ENCODE measurements around the gene CNNM4. TPM values are rescaled to one million over a fixed set of nuclear protein-coding genes. Genes with fewer than 3 reads are reported as not detected.

The CNNM4 gene
- total RNA-seq, 2 donors from 2014 or later: 98.5 to 142 TPM

DNA sequence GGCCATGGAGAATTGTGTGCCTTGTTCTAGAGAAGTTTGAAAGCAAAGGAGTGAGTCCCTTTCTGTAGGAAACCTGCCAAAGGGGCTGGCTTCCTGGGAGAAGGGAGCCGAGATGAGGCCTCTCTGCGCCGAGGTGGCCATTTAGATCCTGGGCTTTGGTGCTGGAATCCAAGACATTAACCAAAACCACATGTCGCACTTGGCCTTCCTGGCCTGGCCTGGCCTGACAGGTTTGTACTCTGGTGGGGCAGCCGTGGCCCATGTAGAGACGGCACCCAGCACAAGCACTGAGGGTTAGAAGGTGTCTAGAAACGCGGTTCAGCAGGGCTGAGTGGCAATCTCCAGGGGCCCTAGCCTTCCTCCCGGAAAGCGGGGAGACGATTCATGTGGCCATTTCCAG lies 62.5 kb downstream of the CNNM4 start:
- intact Hi-C loops (cut with DNase I, micrococcal nuclease): no loop called here

DNA sequence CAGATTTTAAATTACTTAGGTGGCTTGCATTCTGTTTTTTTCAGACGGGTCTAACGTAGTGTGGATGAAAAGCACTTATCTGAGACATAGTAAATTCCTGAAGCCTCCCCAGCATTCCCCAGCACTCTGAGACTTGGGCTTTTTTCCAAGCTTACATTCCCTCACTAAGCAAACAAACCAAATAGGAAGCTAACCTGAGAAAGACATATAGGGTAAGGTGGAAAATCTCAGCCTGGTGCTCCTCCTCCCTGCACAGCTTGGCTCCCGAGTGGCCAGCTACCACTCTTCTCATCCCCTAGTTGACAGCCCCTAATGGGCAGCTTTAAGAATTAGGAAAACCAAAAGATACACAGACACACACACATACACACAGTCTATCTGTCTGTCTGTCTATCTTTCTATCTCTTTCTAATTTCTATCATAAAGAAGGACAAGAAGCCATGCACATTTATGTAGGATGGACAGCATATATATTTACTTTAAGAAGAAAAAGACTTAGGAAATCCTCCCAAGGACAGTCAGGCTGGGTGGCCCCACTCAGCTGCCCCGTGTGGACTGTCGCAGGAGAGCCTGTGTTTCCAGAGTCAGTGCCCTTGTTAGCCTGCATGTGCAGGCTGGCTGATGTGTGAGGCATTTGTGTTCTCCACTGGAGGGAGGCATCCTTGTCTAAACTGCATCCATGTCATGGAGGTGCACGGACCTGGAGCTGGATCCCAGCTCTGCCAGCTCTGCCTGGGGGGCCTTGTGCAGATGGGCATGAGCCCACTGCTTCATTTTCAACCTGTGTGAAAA lies 63.6 kb downstream of the CNNM4 start:
- intact Hi-C loops (cut with DNase I, micrococcal nuclease): no loop called here

More for the DNA sequence above, 62.5 kb downstream of the CNNM4 start:
- DNase-seq (no peak), ATAC-seq (no peak)

DNA sequence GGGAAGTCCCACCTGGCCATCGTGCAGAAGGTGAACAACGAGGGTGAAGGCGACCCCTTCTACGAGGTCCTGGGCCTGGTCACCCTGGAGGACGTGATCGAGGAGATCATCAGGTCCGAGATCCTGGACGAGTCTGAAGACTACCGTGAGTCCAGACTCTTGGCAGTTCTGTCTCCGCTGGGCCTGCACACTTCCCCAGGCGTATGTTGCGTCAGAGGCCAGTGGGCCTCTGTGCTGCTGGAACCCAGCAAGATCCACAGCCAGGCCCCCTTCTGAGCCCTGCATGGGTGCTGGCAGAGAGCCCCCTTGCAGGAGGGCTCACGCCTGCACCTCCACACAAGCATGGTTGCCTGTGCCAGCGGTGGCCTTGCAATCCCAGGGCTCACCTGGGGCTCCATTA lies 64.4 kb downstream of the CNNM4 start:
- intact Hi-C loops (cut with DNase I, micrococcal nuclease): no loop called here
- ATAC-seq: no peak
- no peak for DNase-seq

More for the DNA sequence above, 63.6 kb downstream of the CNNM4 start:
- DNase-seq (no peak), ATAC-seq (peak; percentile 50)

DNA sequence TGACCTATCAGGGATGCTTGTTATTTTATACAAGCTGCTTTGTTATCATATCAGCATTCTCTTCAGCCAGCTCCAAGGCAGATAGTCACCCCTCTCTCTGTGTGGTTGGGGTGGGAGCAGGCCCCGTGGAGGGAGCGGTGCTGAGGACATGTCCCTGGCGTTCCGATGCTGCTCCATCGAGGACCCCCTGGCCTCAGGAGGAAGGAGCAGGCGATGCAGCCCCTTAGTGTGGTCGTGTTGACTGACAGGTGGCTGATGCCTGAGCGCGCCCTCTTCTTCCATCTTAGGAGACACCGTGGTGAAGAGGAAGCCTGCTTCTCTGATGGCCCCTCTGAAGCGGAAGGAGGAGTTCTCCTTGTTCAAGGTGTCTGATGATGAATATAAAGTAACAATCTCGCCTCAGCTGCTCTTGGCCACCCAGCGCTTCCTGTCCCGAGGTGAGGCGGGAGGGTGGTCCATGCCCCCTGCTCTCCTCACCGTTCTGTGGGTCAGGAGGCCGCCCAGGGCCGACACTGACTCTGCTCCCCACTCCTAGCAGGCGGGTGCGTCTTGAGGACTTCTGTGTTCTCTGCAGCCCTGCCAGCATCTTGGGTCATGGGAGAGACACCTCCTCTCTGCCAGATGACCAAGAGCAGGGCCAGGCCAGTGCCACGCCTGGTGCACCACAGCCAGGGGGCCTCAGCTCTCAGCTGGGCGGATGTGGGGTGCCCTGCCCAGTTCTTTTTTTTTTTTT lies 66.0 kb downstream of the CNNM4 start:
- no peak for ATAC-seq
- DNase-seq: no peak
- intact Hi-C loops (cut with DNase I, micrococcal nuclease): no loop called here

DNA sequence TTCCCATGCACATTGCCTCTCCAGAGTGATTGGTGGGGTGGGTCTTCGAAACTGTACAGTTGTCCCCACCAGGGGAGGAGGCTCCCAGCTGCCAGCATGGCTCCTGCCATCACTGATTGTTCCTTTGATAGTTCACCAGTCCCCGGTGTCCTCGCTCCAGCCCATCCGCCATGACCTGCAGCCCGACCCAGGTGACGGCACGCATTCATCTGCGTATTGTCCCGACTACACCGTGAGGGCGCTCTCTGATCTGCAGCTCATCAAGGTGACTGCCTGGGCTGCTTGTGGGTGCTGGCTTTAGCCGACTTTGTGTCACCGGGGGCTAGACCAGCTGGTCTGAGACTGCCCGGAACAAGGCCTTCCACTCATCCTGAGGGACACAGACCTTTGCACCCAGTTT lies 67.7 kb downstream of the CNNM4 start:
- no peak for ATAC-seq
- intact Hi-C loops (cut with DNase I, micrococcal nuclease): no loop called here
- DNase-seq: no peak

DNA sequence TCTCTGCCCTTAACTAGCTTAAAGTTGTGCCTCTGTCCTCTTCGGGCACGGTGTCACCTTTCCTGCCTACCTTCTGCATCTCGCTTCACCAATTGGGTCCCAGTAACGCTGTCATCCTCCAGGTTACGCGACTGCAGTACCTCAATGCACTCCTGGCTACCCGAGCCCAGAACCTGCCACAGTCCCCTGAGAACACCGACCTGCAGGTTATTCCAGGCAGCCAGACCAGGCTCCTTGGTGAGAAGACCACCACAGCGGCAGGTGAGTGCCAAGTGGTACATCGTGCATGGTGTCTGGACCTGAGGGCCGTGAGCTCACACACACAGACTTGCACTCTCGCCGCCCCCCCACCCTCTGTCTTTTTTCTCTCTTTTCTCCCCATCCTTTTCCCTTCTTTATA lies 68.2 kb downstream of the CNNM4 start:
- no peak for ATAC-seq
- no peak for DNase-seq
- intact Hi-C loops (cut with DNase I, micrococcal nuclease): no loop called here

DNA sequence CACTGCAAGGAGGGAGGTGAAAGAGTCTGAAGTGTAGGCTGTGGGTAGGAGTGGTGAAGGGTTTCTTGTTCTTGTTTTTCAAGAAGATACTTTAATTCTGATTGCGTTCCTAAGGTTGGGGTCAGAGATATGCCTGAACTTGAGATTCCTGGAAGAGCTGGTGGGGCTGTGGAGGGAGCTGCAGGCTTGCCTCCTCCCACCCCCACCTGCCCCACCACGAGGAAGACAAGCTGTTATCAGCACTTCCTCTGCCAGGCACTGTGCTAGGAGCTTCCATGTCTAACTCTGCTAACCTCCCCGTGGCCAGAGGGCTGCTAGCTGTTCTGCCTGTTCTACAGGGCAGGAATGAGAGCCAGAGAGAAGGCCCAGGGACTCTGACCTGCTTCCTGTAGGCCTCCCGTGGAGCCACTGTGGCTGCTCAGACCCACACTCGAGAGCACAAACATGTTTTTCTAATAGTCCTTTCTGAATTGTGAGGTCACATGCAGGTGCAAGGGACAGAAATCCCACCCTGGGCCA lies 69.4 kb downstream of the CNNM4 start:
- intact Hi-C loops (cut with DNase I, micrococcal nuclease): no loop called here
- ATAC-seq (no peak), DNase-seq (no peak)

DNA sequence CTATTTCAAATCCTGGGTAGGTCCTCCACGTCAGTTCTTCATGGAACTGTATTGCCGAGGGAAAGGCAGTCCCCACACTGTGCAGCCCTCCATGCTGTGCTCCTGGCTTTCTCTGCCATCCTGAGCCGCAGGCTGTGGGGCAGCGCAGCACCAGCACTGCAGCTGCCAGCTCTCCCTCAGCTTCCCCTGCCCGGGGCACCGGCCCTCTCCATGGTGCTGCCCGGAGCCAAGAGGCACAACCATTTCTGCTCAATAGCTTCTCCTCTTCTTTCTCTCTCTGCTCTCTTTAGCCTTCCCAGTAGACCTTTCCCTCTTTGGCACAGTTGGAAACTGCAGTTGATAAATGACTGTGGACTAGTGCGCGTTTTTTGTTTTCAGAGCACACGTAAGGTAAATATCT lies 71.0 kb downstream of the CNNM4 start:
- DNase-seq (no peak), ATAC-seq (peak; percentile 29)
- intact Hi-C loops (cut with DNase I, micrococcal nuclease): no loop called here

DNA sequence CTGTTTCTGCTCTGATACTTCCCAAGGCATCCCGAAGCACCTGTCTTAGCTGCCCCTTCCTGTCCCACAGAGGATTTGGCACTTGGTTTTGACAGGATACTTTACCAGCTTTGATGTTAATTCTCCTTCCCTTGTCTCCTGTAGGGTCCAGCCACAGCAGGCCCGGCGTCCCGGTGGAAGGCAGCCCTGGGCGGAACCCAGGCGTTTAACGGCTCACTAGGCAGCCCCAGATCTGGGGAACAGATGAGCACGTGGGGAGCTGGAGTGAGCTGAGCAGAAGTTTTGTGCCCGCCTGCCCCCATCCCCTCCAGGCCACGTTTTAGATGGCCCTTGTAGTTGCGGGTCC lies 71.7 kb downstream of the CNNM4 start:
- intact Hi-C loops (cut with DNase I, micrococcal nuclease): no loop called here
- DNase-seq (no peak), ATAC-seq (no peak)

DNA sequence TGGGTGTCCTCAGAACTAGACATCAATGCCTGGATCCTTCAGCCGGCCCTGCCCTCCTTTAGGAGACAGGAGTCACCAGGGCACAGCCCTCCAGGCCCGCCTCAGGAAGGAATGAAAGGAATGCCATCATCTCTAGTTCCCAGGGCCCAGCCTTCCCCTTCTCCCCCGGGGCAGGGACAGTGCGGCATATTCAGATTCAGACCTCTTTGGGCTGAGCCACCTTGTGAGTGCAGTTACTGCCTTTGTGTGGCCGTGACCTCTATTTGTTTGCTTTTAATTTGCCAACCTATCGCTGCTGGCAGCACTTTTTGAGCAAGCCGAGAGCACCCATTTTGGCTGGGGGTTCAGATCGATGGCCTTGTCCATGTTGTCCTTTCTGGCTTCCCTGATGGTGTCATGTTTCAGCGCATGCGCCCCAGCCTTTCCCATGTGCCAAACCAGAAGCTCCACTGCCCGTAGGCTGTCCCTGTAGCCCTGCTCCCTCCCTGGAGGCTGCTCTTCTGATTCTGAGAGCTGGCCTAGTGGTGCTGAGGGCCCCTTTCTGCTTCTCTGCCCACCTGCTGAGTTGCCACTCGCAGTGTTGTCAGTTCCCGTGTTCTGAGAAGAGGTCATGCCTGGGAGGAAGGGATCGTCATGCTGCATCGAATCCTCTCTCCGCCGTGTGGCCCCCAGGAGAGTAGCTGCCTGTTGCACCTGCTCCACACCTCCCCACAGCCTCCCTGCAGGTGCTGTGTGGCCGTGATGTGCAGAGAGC lies 72.2 kb downstream of the CNNM4 start:
- intact Hi-C loops (cut with DNase I, micrococcal nuclease): no loop called here
- DNase-seq: no peak
- peak; percentile 13 for ATAC-seq

DNA sequence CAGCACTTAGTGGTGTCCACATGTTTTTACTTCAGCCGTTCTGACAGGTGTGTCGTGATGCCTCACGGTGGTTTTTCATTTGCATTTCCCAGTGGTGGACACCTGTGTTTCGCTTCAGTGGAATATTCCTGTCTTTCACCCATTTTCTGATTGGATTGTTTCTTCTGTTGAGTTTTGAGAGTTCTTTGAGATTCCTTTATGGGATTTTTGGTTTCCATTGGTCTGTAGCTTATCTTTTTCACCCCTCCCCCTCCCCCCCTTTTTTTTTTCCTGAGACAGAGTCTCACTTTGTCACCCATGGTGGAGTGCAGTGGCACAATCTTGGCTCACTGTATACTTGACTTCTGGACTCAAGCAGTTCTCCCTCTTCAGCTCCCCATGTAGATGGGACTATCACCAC lies 75.1 kb downstream of the CNNM4 start:
- ATAC-seq (no peak), DNase-seq (no peak)
- intact Hi-C loops (cut with DNase I, micrococcal nuclease): no loop called here

DNA sequence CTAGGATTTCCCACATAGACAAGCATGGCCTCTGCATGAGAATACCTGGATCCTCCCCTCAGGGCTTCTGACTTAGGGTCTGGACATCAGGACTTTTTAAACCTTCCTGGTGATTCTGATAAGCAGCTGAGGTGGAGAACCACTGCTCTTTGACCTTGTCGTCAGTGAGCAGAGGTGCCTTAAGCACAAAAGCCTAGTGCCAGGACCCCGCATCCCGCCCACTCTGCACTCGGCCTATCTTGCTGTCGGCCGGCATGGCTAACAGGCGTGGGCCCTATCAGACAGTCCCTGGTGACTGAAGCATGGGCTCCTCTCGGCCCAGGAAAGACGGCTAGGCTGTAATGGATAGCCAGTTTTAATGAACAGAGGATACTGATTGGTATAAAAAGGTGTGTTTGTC lies 76.9 kb downstream of the CNNM4 start:
- intact Hi-C loops (cut with DNase I, micrococcal nuclease): no loop called here
- ATAC-seq (no peak), DNase-seq (no peak)

DNA sequence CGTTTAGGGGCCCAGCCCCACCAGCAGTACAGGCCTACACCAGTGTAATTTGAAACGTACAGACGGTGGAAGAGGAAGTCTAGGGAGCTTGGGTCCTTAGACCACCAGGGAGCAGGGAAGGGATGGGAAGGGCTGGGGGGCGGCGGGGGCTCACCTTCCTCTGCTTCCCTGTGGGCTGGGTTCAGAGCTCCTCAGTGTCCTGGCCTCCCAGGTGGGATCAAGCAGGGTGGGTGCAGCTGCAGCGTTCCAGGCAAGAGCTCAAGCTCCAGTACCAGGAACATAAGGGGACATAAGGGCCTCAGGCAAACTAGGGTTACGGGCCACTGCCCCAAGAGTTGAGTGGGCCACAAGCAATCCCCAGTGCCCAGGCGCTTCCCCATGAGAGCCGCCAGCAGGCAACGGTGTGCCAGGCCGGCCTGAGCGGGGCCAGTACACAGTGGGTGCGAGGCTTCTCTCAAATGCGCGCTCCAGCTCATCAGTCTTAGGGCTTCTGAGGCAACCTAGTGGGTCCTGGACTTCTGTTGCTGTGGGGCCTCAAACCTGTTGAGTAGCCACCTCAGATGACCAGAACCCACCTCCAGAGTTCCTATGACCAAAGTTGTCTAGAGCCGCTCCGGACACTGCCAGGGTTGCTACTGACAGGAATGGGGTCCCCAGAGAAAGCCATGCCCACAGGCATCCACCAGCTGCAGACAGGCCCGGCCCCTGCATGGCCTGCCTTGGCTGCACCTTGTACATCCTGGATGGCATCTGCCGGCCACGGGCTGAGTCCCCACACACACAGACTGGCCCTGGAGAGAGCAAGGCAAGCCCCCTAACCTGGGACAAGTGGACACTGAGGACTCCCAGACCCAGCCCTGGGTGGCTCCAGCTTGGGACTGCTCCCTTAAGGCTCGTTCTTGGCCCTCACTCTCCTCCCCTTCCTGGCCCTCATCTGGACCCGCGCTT lies 77.9 kb downstream of the CNNM4 start:
- ATAC-seq: peak; percentile 17
- intact Hi-C loops (cut with DNase I, micrococcal nuclease): no loop called here
- DNase-seq: peak in 1 of 2 donors; percentile 23

DNA sequence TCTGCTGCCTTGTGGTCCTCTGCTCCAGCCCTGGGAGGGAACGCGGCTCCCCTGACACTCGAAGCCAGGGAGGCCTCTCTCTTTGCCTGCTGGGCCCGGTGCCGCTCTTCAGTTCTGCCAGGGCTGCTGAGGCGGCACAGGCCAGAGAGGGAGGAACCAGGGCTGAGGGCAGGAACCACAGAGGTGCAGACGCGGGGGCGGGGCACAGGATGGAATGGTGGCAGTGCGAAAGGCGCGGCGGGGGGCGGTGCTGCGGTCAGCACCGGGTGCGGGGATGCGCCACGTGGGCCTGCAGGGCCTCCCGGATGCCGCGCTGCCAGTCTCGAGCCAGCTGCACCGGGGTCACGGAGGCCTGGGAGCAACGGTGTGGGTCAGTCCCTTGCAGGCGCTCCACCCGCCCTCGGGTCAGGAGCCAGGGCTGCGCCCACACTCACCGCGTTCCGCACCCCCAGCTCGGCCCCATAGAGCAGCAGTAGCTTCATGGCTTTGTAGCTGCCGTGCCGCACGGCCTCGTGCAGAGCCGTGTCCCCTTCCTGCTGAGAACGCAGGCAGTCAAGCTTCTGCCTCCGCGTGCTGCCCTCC lies 78.7 kb downstream of the CNNM4 start:
- DNase-seq (peak; percentile 80 to 92), ATAC-seq (peak; percentile 89)
- intact Hi-C loops (cut with DNase I, micrococcal nuclease): no loop called here

DNA sequence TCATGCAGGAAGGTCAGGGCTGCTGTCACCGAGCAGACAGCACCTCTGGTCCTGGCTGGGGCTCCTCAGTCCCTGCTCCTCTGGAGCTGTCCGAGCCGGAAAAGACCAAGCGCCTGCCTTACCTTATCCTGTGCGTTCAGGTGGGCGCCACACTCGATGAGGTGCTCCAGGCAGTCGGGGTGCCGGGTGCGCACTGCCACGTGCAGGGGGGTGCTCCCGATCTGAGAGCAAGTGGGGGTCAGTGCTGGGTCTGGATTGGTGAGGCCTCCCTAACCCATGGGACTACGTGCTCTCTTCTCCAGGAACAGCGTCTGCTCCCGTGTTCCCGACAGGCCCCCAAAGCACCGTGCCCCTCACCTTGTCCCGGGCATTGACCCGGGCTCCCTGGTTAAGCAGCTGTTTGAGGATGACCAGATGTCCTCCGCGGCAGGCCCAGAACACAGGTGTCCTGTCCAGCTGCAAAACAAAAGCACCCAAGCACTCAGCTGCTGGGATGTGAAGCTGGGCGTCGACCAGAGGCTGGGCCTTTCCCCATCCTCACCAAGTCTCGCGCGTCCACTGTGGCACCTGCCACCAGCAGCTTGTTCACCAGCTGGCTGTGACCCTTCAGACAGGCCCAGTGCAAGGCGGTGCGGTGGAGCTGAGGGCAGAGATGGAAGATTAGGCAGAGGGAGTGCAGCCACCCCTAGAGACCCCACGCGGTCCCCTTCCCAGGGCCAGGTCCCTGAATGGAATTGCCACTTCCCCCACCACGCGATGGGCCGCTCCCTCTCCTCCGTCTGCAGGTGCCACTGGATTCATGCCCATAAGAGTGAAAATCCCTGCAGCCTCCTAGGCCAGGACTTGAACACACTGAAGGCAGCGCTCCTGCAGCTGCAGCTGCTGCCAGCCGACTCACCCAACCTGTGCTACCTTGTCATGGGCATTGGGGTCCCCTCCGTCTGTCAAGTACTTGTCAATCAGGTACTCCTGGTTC lies 79.5 kb downstream of the CNNM4 start:
- intact Hi-C loops (cut with DNase I, micrococcal nuclease): no loop called here
- no peak for DNase-seq
- no peak for ATAC-seq

DNA sequence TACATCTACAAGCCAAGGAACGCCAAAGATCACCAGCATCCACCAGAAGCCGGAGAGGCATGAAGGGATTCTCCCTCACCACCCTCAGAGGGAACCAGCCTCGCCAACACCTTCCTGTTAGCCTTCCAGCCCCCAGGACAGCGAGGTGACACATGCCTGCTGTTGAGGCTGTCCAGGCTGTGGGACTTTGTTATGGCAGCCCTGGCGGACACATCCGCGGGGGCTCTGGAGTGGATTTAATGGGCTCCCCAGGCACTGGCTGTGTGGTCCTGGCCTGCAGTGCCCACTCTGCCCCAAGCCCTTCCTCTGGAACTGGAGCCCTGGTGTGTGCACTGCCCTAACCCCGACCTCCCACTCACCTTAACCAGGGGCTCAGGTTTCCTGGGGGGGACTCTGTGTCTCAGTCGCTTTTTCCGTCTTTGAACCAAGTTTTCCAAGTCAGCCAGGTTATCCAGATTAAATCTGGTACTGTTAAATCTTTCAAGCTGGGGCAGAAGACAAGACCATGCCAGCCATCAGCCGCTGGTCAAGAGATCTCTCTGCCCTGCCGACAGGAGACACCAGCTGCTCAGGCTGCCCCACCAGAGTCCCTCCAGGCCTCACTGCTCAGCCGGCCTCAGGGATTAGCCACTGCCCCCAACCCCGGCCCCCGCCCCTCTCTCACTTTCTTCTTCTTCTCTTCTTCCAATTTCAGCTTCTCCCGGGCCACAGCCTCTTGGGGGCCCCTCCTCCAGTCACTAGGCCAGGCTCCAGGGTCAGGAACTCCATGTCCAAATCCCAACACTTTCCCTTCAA lies 81.2 kb downstream of the CNNM4 start:
- intact Hi-C loops (cut with DNase I, micrococcal nuclease): no loop called here
- no peak for DNase-seq
- ATAC-seq: no peak

Data from left colon (tissue), 2 donors.